ENCODE measurements around the gene GABRA5.

DNA sequence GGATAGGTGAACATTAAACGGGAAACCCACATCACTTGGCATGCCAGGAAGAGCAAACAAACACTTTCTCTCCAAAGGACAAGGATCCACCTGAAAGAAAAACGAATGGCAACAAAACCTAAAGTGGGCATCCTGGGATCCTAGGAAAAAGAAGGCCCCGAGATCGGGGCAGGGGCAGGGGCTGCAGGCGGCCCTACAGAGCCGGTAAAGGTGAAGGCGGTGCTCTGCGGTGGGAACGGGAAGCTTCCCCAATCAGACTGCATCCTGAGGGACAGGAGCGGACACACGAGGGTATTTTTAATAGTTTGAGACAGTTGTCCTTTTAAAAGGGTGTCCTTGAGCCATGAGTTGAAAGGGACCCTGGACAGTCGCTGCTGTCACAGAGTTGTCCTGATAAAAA lies 24.9 kb upstream of the GABRA5 start:
- no peak for TF ChIP-seq POLR2A (IDR thresholded peaks at IDR 0.05)
- TF ChIP-seq, protein P1, sequence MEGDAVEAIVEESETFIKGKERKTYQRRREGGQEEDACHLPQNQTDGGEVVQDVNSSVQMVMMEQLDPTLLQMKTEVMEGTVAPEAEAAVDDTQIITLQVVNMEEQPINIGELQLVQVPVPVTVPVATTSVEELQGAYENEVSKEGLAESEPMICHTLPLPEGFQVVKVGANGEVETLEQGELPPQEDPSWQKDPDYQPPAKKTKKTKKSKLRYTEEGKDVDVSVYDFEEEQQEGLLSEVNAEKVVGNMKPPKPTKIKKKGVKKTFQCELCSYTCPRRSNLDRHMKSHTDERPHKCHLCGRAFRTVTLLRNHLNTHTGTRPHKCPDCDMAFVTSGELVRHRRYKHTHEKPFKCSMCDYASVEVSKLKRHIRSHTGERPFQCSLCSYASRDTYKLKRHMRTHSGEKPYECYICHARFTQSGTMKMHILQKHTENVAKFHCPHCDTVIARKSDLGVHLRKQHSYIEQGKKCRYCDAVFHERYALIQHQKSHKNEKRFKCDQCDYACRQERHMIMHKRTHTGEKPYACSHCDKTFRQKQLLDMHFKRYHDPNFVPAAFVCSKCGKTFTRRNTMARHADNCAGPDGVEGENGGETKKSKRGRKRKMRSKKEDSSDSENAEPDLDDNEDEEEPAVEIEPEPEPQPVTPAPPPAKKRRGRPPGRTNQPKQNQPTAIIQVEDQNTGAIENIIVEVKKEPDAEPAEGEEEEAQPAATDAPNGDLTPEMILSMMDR (IDR thresholded peaks at IDR 0.05) = no peak
